H9 (cell line): ENCODE data around the gene COL4A1. TPM values are rescaled to one million over a fixed set of nuclear protein-coding genes. Genes with fewer than 3 reads are reported as not detected.

Experiments used
- DNase-seq: peaks from one replicate; pipeline ENCODE4 v3.0.0-alpha.2; 2017
- H2AFZ ChIP-seq: one replicate; pipeline ENCODE4 v1.6.1; 2013; ENCODE audit warnings: mild to moderate bottlenecking, low read length, control low read depth, moderate library complexity
- H2AK5ac ChIP-seq: 2 replicates; pipeline ENCODE4 v1.6.1; 2013; ENCODE audit warnings: low read length, control low read depth, mixed read lengths; ENCODE audit not compliant: insufficient read length
- H2BK120ac ChIP-seq: one replicate; pipeline ENCODE4 v1.6.1; 2013; ENCODE audit warnings: low read depth, mild to moderate bottlenecking, low read length, control low read depth, inconsistent platforms; ENCODE audit not compliant: poor library complexity, severe bottlenecking
- H2BK12ac ChIP-seq: 2 replicates; pipeline ENCODE4 v1.6.1; 2013; ENCODE audit warnings: low read length, control low read depth, mixed read lengths, low read depth; ENCODE audit not compliant: insufficient read length
- H2BK15ac ChIP-seq: 2 replicates; pipeline ENCODE4 v1.6.1; 2013; ENCODE audit warnings: low read depth, low read length, control low read depth
- H2BK20ac ChIP-seq: one replicate; pipeline ENCODE4 v1.6.1; 2013; ENCODE audit warnings: low read depth, mild to moderate bottlenecking, low read length, control low read depth, inconsistent platforms; ENCODE audit not compliant: poor library complexity, severe bottlenecking
- H2BK5ac ChIP-seq: 2 replicates; pipeline ENCODE4 v1.6.1; 2013; ENCODE audit warnings: low read length, control low read depth, mixed read lengths; ENCODE audit not compliant: insufficient read length
- H3K14ac ChIP-seq: 2 replicates; pipeline ENCODE4 v1.6.1; 2013; ENCODE audit warnings: low read length, control low read depth; ENCODE audit not compliant: insufficient read depth
- H3K18ac ChIP-seq: 2 replicates; pipeline ENCODE4 v1.6.1; 2013; ENCODE audit warnings: low read depth, mild to moderate bottlenecking, mixed read lengths, low read length, control low read depth; ENCODE audit not compliant: insufficient read length
- H3K23ac ChIP-seq: 2 replicates; pipeline ENCODE4 v1.6.1; 2013; ENCODE audit warnings: low read length, control low read depth, mixed read lengths, low read depth; ENCODE audit not compliant: insufficient read length
- H3K23me2 ChIP-seq: 2 replicates; pipeline ENCODE4 v1.6.1; 2013; ENCODE audit warnings: low read depth, mild to moderate bottlenecking, mixed read lengths, low read length, control low read depth; ENCODE audit not compliant: insufficient read length, poor library complexity, severe bottlenecking
- H3K27ac ChIP-seq: 2 replicates; pipeline ENCODE4 v1.5.1; 2013; ENCODE audit warnings: low read length, control low read depth, mixed read lengths, low read depth; ENCODE audit not compliant: insufficient read length
- H3K27me3 ChIP-seq: 2 replicates; pipeline ENCODE4 v1.6.1; 2013; ENCODE audit warnings: low read length, control low read depth, inconsistent platforms; ENCODE audit not compliant: insufficient read depth
- H3K4ac ChIP-seq: 2 replicates; pipeline ENCODE4 v1.6.1; 2013; ENCODE audit warnings: low read depth, mild to moderate bottlenecking, control low read depth, inconsistent platforms, low read length, moderate library complexity
- H3K4me1 ChIP-seq: 2 replicates; pipeline ENCODE4 v1.6.1; 2013; ENCODE audit warnings: low read length, control low read depth, inconsistent platforms; ENCODE audit not compliant: insufficient read depth
- H3K4me2 ChIP-seq: 2 replicates; pipeline ENCODE4 v1.6.1; 2013; ENCODE audit warnings: low read length, control low read depth, mixed read lengths; ENCODE audit not compliant: insufficient read length, insufficient read depth
- H3K56ac ChIP-seq: 2 replicates; pipeline ENCODE4 v1.6.1; 2013; ENCODE audit warnings: low read depth, mild to moderate bottlenecking, mixed read lengths, low read length, control low read depth; ENCODE audit not compliant: insufficient read length
- H3K79me1 ChIP-seq: 2 replicates; pipeline ENCODE4 v1.6.1; 2013; ENCODE audit warnings: low read depth, mild to moderate bottlenecking, moderate library complexity, low read length, control low read depth, inconsistent platforms; ENCODE audit not compliant: insufficient read depth, poor library complexity, severe bottlenecking
- H3K79me2 ChIP-seq: 2 replicates; pipeline ENCODE4 v1.6.1; 2013; ENCODE audit warnings: low read length, control low read depth, inconsistent platforms; ENCODE audit not compliant: insufficient read depth
- H3K9ac ChIP-seq: 2 replicates; pipeline ENCODE4 v1.6.1; 2013; ENCODE audit warnings: low read length, control low read depth, mixed read lengths; ENCODE audit not compliant: insufficient read length; ENCODE audit errors: extremely low read depth
- H3K9me3 ChIP-seq: one replicate; pipeline ENCODE4 v1.6.1; 2013; ENCODE audit warnings: low read depth, low read length, inconsistent platforms; ENCODE audit not compliant: control insufficient read depth
- H3T11ph ChIP-seq: one replicate; pipeline ENCODE4 v1.6.1; 2013; ENCODE audit warnings: mild to moderate bottlenecking, low read length, control low read depth, inconsistent platforms
- H4K20me1 ChIP-seq: one replicate; pipeline ENCODE4 v1.6.1; 2013; ENCODE audit not compliant: control insufficient read depth, insufficient read length, insufficient read depth
- H4K5ac ChIP-seq: 2 replicates; pipeline ENCODE4 v1.6.1; 2013; ENCODE audit warnings: low read depth, mild to moderate bottlenecking, mixed read lengths, low read length, control low read depth; ENCODE audit not compliant: insufficient read length
- H4K8ac ChIP-seq: replicated peaks from 2 replicates; pipeline ENCODE4 v1.6.1; 2013; ENCODE audit warnings: low read length, control low read depth, mixed read lengths, low read depth; ENCODE audit not compliant: insufficient read length
- H4K91ac ChIP-seq: 2 replicates; pipeline ENCODE4 v1.6.1; 2013; ENCODE audit warnings: low read depth, mild to moderate bottlenecking, moderate library complexity, mixed read lengths, low read length, control low read depth; ENCODE audit not compliant: insufficient read length
- H3K27ac Mint-ChIP-seq, 3 experiments: 2 replicates in 2 of 3; 3 replicates in 1 of 3; pipeline ENCODE4 v1.8.0; 2020 to 2021; ENCODE audit warnings: mixed read lengths in 3 of 3, mild to moderate bottlenecking in 1 of 3, moderate library complexity in 1 of 3
- H3K27me3 Mint-ChIP-seq: 2 replicates; pipeline ENCODE4 v1.8.0; 2021; ENCODE audit warnings: low read depth, mild to moderate bottlenecking, moderate library complexity, mixed read lengths
- H3K36me3 Mint-ChIP-seq, 3 experiments: 2 replicates in 2 of 3; 3 replicates in 1 of 3; pipeline ENCODE4 v1.8.0; 2020 to 2021; ENCODE audit warnings: low read depth in 3 of 3, mixed read lengths in 3 of 3; ENCODE audit not compliant: insufficient read depth in 1 of 3
- H3K4me1 Mint-ChIP-seq, 2 experiments: 2 replicates each; pipeline ENCODE4 v1.8.0; 2020; ENCODE audit warnings: mixed read lengths in 2 of 2
- H3K4me3 Mint-ChIP-seq, 2 experiments: 2 replicates in 1 of 2; 3 replicates in 1 of 2; pipeline ENCODE4 v1.8.0; 2020 to 2021; ENCODE audit warnings: mild to moderate bottlenecking in 2 of 2, mixed read lengths in 2 of 2, moderate library complexity in 1 of 2
- H3K9me3 Mint-ChIP-seq, 2 experiments: 2 replicates in 1 of 2; 3 replicates in 1 of 2; pipeline ENCODE4 v1.8.0; 2020; ENCODE audit warnings: mild to moderate bottlenecking in 2 of 2, mixed read lengths in 2 of 2, moderate library complexity in 1 of 2
- CTCF ChIP-seq: fragments of 200-600 bp; sonication (generic); conservative IDR thresholded peaks from 3 replicates; pipeline ENCODE4 v1.8.0; 2021; ENCODE audit warnings: antibody characterized with exemption, mild to moderate bottlenecking
- WGBS: extraction: QIAGEN DNeasy Blood & Tissue Kit; methylation state at CpG from one replicate; pipeline ENCODE4 v1.1.7; 2013; ENCODE audit warnings: missing lambda C conversion rate, low lambda C conversion rate, mixed read lengths; ENCODE audit not compliant: insufficient read length; ENCODE audit errors: extremely low coverage; 5-methylcytosine and 5-hydroxymethylcytosine counted together
- total RNA-seq: library from RNA; stranded (reverse); gene quantifications from 2 replicates; pipeline ENCODE4 v1.2.1, GENCODE V29; 2021

Gene COL4A1
- total RNA-seq, 1 experiment from 2014 or later, result 73.1 TPM

- H3K4me2 ChIP-seq, result no peak overlapping the region
- no peaks in the 10 kb centered on the region for H3K4me1 ChIP-seq
- H4K8ac ChIP-seq, result no peak overlapping the region
- H2BK20ac ChIP-seq, result no peak overlapping the region
- H3K79me2 ChIP-seq, result no peaks in the 10 kb centered on the region
- no CpG with 5 or more reads among the region's 9 CpGs for WGBS
- peaks cover 14 to 17% of the 10 kb centered on the region in 2 experiments for H3K4me1 Mint-ChIP-seq
- no peak overlapping the region for H3K18ac ChIP-seq
- no peak overlapping the region for H3K56ac ChIP-seq
- no peaks in the 10 kb centered on the region for H3K27me3 Mint-ChIP-seq
- H3T11ph ChIP-seq, result no peak overlapping the region
- no peak overlapping the region for H2BK5ac ChIP-seq
- no peak overlapping the region for H2BK15ac ChIP-seq
- H3K27ac Mint-ChIP-seq, result no peak overlapping the region
- H3K14ac ChIP-seq, result no peak overlapping the region
- H2AK5ac ChIP-seq, result no peak overlapping the region
- H4K91ac ChIP-seq, result no peak overlapping the region
- no peak overlapping the region for H3K4me3 Mint-ChIP-seq
- H3K36me3 Mint-ChIP-seq, result peaks cover 26 to 42% (median 30%) of the 10 kb centered on the region in 3 experiments; a peak in 6 of 7 replicates
- H3K27me3 ChIP-seq, result no peaks in the 10 kb centered on the region
- H3K9ac ChIP-seq, result no peak overlapping the region
- no peak overlapping the region for H2BK12ac ChIP-seq
- H3K9me3 Mint-ChIP-seq, result peaks cover 0 to 4% of the 10 kb centered on the region in 2 experiments; a peak in 1 of 5 replicates
- DNase-seq, result no peak
- no peak overlapping the region for H3K4ac ChIP-seq
- no peak overlapping the region for H3K23ac ChIP-seq
- H3K27ac ChIP-seq, result no peak overlapping the region
- no peaks in the 10 kb centered on the region for H4K20me1 ChIP-seq
- no peak overlapping the region for H2BK120ac ChIP-seq
- H3K9me3 ChIP-seq, result no peaks in the 10 kb centered on the region
- H4K5ac ChIP-seq, result no peak overlapping the region
- TF ChIP-seq CTCF, result no peak
- no peaks in the 10 kb centered on the region for H3K79me1 ChIP-seq
- H3K23me2 ChIP-seq, result no peaks in the 10 kb centered on the region
- H2AFZ ChIP-seq, result no peak overlapping the region
These were observed 136.1 kb downstream of the COL4A1 start for GRCh38 chr13:110170882-110171281.
